Stimulated activated CD8-positive, alpha-beta memory T cell treated with anti-CD3 and anti-CD28 coated beads, Interleukin-15, amount 100 ng/mL, for 24 hours (primary cell): Measurements from ENCODE around the gene CKAP2L.

Experiments
- DNase-seq: peaks from one replicate; pipeline ENCODE4 v3.0.0-alpha.2; 2020; ENCODE audit warnings: low read depth

The CKAP2L gene

GRCh38 chr2:112764071-112765044 is at the start of gene CKAP2L:
Gene CKAP2L, minus strand, starts transcription at chr2:112764609. Its CDS starts 11 bp downstream, at chr2:112764598.
- DNase-seq = peak; percentile 72

GRCh38 chr2:112813280-112813966 is 49.0 kb upstream of the CKAP2L start:
- no peak for DNase-seq

DNA sequence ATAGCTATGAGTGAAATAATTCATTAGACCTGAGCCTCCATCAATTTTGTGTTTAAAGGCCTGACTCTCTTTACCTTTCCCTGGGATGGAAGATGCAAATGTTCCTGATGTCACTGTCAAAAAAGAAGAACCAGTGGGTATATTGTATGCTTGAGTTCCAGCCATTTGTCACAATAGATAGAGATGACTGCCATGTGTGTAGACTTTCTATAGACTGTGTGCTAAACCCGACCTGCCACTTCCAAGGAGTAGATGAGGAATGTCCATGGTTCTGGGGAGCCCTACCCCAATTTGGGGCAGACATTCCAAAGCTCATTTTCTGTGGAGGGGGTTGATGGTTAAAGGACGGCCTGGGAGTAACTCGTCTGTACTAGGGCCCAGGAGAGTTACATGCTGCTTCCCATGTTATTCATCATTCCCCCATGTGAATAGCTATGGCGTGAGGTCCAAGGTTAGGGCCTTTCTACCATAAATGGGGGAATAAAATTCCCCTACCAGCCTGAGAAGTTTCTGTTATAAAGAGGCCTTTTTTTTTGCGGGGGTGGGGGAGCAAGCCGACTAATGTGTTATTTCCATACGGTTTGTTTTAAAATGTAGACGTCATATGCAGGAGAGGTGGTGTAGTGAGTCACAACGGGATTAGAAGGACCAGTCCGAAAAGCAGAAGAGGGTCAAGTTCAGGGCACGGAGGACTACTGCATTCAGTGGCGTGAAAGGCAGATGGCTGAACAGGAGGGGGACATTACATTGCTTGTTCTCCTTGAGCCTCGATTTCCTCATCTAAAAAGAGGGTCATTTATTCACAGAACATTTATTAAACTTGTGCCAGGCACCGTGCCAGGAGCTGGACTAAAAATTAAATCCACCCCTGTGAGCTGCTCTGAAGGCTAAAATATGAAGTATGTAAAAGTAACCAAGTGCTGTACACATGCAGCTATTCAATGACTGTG is 48.2 kb upstream of the CKAP2L start:
- no peak for DNase-seq

- DNase-seq = no peak
Observed at GRCh38 chr2:112811841-112812306, 47.5 kb upstream of the CKAP2L start.

DNA sequence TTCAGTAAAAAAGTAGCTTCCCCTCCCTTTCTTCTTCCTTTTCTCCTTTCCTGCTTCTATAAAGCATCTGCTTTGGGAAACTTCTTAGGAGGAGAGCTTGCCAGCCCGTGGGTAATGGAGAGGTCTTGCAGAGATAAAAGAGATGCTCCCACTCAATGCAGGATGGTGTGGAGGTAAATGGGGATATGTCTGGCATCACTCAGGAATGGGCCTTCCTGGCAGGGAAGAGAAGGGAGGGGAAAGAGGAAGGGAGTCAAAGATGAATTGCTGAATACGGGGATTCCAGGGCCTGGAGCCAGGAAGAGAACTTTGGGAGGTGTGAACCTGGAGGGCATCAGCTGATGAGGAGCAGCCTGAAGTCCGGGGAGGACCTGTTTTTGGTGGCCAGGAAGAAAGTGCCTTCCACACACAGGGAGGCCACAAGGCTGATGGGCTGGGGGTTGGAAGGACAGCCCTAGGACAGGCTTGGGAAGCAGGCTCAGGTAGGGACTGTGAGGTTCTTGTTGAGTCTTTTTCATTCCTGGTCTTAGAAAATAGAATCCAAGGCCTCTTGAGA is 46.9 kb upstream of the CKAP2L start:
- DNase-seq = no peak

- DNase-seq = no peak
Observed at GRCh38 chr2:112809112-112809511, 44.7 kb upstream of the CKAP2L start.

DNA sequence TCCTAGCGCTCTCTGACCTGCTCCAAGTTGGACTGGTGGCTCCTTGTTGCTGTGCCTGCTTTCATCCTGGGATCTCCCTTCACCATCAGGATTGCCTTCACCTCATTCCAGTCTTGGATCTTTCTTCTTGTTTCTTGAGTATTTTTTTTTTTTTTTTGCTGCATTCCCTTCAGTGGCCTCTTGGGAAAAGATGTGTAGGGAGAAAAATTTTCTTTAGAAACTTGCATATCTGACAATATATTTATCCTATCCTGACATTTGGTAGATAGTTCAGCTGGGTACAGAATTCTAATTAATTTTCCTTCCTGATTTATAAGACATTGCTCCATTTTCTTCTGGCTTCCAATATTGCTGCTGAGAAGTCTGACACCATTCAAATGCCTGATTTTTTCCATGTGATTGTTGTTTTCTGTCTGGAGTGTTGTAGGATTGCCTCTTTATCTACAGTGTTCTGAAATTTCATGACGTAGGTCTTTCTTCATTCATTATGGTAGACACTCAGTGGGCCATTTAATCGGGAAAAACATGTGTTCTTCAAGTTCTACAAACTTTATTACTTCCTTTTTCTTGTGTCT is 42.9 kb upstream of the CKAP2L start:
- DNase-seq = no peak

DNA sequence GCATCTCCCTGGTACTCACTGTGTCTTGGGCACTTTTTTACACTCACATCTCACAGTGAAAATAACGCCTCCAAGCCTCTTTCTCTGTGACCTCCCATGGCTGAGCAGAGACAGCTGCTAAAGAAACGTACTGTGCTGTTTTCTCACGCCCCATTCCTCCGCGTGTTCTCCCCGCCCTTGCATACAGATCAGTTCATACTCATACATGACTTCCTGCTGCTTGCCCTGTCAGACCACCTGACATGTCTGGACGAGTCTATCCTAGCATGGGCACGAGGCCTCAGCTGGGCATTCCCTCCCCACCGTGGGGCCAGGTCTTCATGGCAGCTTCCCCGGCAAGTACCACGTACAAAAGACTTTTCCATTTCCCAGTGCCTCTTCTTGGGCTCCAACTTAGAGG is 41.1 kb upstream of the CKAP2L start:
- no peak for DNase-seq

DNA sequence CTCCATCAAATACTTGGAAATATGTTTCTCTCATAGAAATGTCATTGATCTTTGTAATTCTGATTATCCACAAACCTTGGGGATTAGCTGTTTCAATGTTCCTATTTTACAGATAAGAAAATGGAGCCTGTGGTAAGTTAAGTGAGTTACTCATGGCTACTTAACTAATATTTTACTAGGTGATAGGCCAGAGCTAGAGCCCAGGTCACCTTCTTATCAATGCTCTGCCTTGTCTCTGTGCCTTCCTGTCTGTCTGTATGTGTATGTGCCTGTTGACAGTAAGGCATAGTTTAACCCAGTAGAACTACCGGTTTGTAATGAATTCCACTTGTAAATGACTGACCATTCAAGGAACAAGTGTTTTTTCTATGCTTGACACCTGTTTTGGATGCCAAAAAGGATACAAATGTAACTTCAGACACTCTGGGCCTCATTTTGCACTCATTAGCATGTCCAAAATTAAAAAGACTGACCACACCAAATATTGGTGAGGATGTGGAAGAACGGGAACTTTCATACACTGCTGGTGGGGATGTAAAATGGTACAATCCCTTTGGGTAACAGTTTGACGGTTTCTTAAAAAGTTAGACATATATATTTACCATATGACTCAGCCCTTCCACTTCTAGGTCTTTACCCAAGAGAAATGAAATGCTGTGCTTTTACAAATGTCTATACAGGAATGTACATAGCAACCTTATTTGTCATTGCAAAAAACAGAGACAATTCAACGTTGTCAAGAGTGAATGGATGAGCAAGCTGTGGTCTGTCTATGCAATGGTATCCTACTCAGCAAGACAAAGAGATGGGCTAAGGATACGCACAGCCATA is 39.5 kb upstream of the CKAP2L start:
- no peak for DNase-seq

- DNase-seq = no peak
Observed at GRCh38 chr2:112800881-112801583, 36.6 kb upstream of the CKAP2L start.

GRCh38 chr2:112798979-112799975 is 34.9 kb upstream of the CKAP2L start:
- DNase-seq = no peak

DNA sequence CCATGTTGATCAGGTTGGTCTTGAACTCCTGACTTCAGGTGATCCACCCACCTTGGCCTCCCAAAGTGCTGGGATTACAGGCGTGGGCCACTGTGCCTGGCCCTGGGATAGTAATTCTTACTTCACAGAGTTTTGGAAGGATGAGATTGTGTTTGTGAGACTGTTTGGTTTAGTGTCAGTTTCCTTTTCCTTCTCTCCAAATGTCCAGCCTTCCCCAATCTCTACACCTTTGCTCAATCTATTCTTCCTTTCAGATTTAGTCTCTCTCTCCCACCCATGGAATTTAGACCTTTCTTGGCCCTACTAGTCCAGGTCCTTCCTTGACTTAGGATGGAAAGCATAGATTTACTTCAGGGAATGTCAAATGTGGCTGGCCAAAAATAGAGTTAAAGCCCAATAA is 32.1 kb upstream of the CKAP2L start:
- DNase-seq = no peak

- DNase-seq = no peak
Observed at GRCh38 chr2:112795774-112796173, 31.4 kb upstream of the CKAP2L start.

DNA sequence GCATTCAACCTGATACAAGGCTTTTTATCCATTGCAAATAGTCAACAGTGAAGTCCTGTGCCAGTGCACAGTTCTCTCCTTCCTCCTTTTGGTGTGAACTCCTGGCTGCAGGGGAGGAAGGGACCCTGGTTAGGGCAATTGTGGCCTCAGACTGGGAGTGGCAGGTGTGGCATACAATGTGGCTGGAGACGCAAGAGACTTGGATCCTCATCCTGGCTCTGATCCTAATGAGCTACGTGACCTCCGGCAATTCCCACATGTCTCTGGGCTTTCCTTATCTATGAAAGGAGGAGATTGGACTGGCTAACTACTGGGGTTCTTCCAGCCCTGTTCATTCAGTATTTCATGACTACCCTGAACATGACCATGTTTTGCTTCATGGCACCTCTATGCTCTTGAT is 30.4 kb upstream of the CKAP2L start:
- DNase-seq = no peak

- DNase-seq = no peak
Observed at GRCh38 chr2:112794131-112794733, 29.8 kb upstream of the CKAP2L start.

GRCh38 chr2:112793449-112793978 is 29.1 kb upstream of the CKAP2L start:
- DNase-seq = no peak

GRCh38 chr2:112792419-112792818 is 28.0 kb upstream of the CKAP2L start:
- no peak for DNase-seq
